ENCODE measurements around the gene AP5M1.

GRCh38 chr14:57227083-57227482 lies 41.7 kb upstream of the AP5M1 start:
- TF ChIP-seq CTCF (IDR thresholded peaks at IDR 0.05; ENCODE audit: poor library complexity, severe bottlenecking) (no peak), RAD21 (conservative IDR thresholded peaks at IDR 0.05) (no peak), POLR2AphosphoS5 (IDR thresholded peaks at IDR 0.05) (no peak), EP300 (conservative IDR thresholded peaks at IDR 0.05; ENCODE audit: poor library complexity, severe bottlenecking) (no peak), EZH2 (IDR thresholded peaks at IDR 0.05; ENCODE audit: borderline replicate concordance, insufficient read depth, low read length, poor library complexity, severe bottlenecking) (no peak)

Measured in neural cell (in vitro differentiated cells).